Mesothelial cell of epicardium (in vitro differentiated cells): ENCODE measurements around the gene AIM2. TPM values are rescaled to one million over a fixed set of nuclear protein-coding genes. Genes with fewer than 3 reads are reported as not detected.

Experiments used
- DNase-seq, 2 experiments: peaks; one replicate each; pipeline ENCODE4 v3.0.0; 2021; ENCODE audit warnings: low spot score in 2 of 2; ENCODE audit not compliant: unreplicated experiment in 2 of 2
- H3K27ac Mint-ChIP-seq: 2 replicates; pipeline ENCODE4 v1.8.0; 2021; ENCODE audit warnings: mixed read lengths
- H3K27me3 Mint-ChIP-seq: 2 replicates; pipeline ENCODE4 v1.8.0; 2021; ENCODE audit warnings: low read depth, mixed read lengths
- H3K36me3 Mint-ChIP-seq: 2 replicates; pipeline ENCODE4 v1.8.0; 2021; ENCODE audit warnings: mixed read lengths
- H3K4me1 Mint-ChIP-seq: 2 replicates; pipeline ENCODE4 v1.8.0; 2021; ENCODE audit warnings: mixed read lengths
- H3K4me3 Mint-ChIP-seq: 2 replicates; pipeline ENCODE4 v1.8.0; 2021; ENCODE audit warnings: mild to moderate bottlenecking, moderate library complexity, mixed read lengths
- H3K9me3 Mint-ChIP-seq: 2 replicates; pipeline ENCODE4 v1.8.0; 2021; ENCODE audit warnings: mixed read lengths
- CTCF ChIP-seq: fragments of 200-600 bp; sonication (generic); IDR thresholded peaks from one replicate; pipeline ENCODE4 v1.5.0; 2021; ENCODE audit warnings: antibody characterized with exemption; ENCODE audit not compliant: unreplicated experiment
- total RNA-seq: library from RNA; stranded (reverse); gene quantifications from 3 replicates; pipeline ENCODE4 v1.2.1, GENCODE V29; 2021

AIM2 gene, protein sequence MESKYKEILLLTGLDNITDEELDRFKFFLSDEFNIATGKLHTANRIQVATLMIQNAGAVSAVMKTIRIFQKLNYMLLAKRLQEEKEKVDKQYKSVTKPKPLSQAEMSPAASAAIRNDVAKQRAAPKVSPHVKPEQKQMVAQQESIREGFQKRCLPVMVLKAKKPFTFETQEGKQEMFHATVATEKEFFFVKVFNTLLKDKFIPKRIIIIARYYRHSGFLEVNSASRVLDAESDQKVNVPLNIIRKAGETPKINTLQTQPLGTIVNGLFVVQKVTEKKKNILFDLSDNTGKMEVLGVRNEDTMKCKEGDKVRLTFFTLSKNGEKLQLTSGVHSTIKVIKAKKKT
- total RNA-seq = 0.27 to 0.96 TPM (median 0.61 TPM) in 3 replicates

GRCh38 chr1:159076438-159077119 is at the start of gene AIM2:
AIM2 (minus strand) TSS chr1:159076766; CDS start chr1:159073499, 3,267 bp downstream.
- no peak within 1 kb of the TSS for H3K4me3 Mint-ChIP-seq
- no peaks in the 10 kb centered on the region for H3K4me1 Mint-ChIP-seq
- no peaks in the 10 kb centered on the region for H3K9me3 Mint-ChIP-seq
- no peak for DNase-seq
- peaks cover 3% of the 10 kb centered on the region for H3K27me3 Mint-ChIP-seq
- H3K36me3 Mint-ChIP-seq = no peaks in the 10 kb centered on the region
- H3K27ac Mint-ChIP-seq = no peak within 1 kb of the TSS
- TF ChIP-seq CTCF = no peak

GRCh38 chr1:159123587-159123986 is 47.0 kb upstream of the AIM2 start:
- H3K27me3 Mint-ChIP-seq = peaks cover 7% of the 10 kb centered on the region
- no peaks in the 10 kb centered on the region for H3K4me1 Mint-ChIP-seq
- DNase-seq = no peak
- H3K36me3 Mint-ChIP-seq = no peaks in the 10 kb centered on the region
- no peak overlapping the region for H3K27ac Mint-ChIP-seq
- no peak for TF ChIP-seq CTCF
- no peaks in the 10 kb centered on the region for H3K9me3 Mint-ChIP-seq
- H3K4me3 Mint-ChIP-seq = no peak overlapping the region

- H3K4me1 Mint-ChIP-seq = no peaks in the 10 kb centered on the region
- no peaks in the 10 kb centered on the region for H3K9me3 Mint-ChIP-seq
- H3K27me3 Mint-ChIP-seq = peaks cover 7% of the 10 kb centered on the region
- no peak for DNase-seq
- no peak overlapping the region for H3K27ac Mint-ChIP-seq
- no peaks in the 10 kb centered on the region for H3K36me3 Mint-ChIP-seq
- no peak for TF ChIP-seq CTCF
- no peak overlapping the region for H3K4me3 Mint-ChIP-seq
Measured at GRCh38 chr1:159122005-159122621, 45.5 kb upstream of the AIM2 start.

GRCh38 chr1:159121526-159121925 is 45.0 kb upstream of the AIM2 start:
- Mint-ChIP-seq H3K36me3 (no peaks in the 10 kb centered on the region), H3K27ac (no peak overlapping the region), H3K27me3 (peaks cover 10% of the 10 kb centered on the region), H3K9me3 (no peaks in the 10 kb centered on the region), H3K4me3 (no peak overlapping the region), H3K4me1 (no peaks in the 10 kb centered on the region)
- DNase-seq = no peak
- no peak for TF ChIP-seq CTCF

- DNase-seq = no peak
- Mint-ChIP-seq H3K4me3 (no peak overlapping the region), H3K27me3 (peaks cover 10% of the 10 kb centered on the region), H3K4me1 (no peaks in the 10 kb centered on the region), H3K36me3 (no peaks in the 10 kb centered on the region), H3K27ac (no peak overlapping the region), H3K9me3 (no peaks in the 10 kb centered on the region)
- no peak for TF ChIP-seq CTCF
Measured at GRCh38 chr1:159120317-159120716, 43.8 kb upstream of the AIM2 start.
